Uterus (tissue), 4 donors: Measurements from ENCODE around the gene AGA. TPM values are rescaled to one million over a fixed set of nuclear protein-coding genes. Genes with fewer than 3 reads are reported as not detected.

Experiments
- DNase-seq, 2 donors: peaks; one replicate each; pipeline ENCODE4 v3.0.0-alpha.2; 2019 to 2020
- H3K27ac ChIP-seq, 2 donors: fragments of 200-600 bp; sonication (generic); 1 replicate in 1 of 2; 2 replicates in 1 of 2; pipeline ENCODE4 v1.5.1; 2016 to 2018
- H3K27me3 ChIP-seq, 2 donors: fragments of 200-600 bp; sonication (generic); one replicate each; pipeline ENCODE4 v1.5.1; 2018 to 2019; ENCODE audit warnings: control low read depth in 1 of 2
- H3K36me3 ChIP-seq, 2 donors: fragments of 200-600 bp; sonication (generic); one replicate each; pipeline ENCODE4 v1.5.1; 2019; ENCODE audit warnings: control low read depth in 1 of 2
- H3K4me1 ChIP-seq, 2 donors: fragments of 200-600 bp; sonication (generic); one replicate each; pipeline ENCODE4 v1.5.1; 2018 to 2019; ENCODE audit warnings: control low read depth in 1 of 2
- H3K4me3 ChIP-seq, 2 donors: fragments of 200-600 bp; sonication (generic); 1 replicate in 1 of 2; 2 replicates in 1 of 2; pipeline ENCODE4 v1.5.1; 2018 to 2019; ENCODE audit warnings: mild to moderate bottlenecking in 1 of 2
- H3K9me3 ChIP-seq, 2 donors: fragments of 200-600 bp; sonication (generic); one replicate each; pipeline ENCODE4 v1.5.1; 2019; ENCODE audit warnings: control low read depth in 1 of 2
- CTCF ChIP-seq, 4 experiments: fragments of 200-600 bp in 2 of 4; fragments of 450-650 bp in 2 of 4; sonication (generic) in 2 of 4; IDR thresholded peaks; one replicate each; pipeline ENCODE4 v1.5.1; 2016 to 2019; ENCODE audit warnings: antibody characterized with exemption in 4 of 4, mild to moderate bottlenecking in 2 of 4, moderate library complexity in 1 of 4
- POLR2A ChIP-seq, 2 donors: fragments of 450-650 bp; IDR thresholded peaks; one replicate each; pipeline ENCODE4 v1.6.1; 2016; ENCODE audit warnings: antibody characterized with exemption in 2 of 2, mild to moderate bottlenecking in 1 of 2, moderate library complexity in 1 of 2
- intact Hi-C: fragments of 100-400 bp; cut with DNase I; formaldehyde crosslinking; loops from one replicate; pipeline ENCODE4 v1.15.1; 2023; ENCODE audit warnings: low total_unique reads
- total RNA-seq, 4 donors: library from RNA; depleted of rRNA in 3 of 4; stranded (reverse); fragments of >200 nt in 3 of 4; gene quantifications; one replicate each; pipeline versions ENCODE4 v1.1.0 to v1.2.4, GENCODE V29; 2014 to 2023
- donor health status: DM: yes; HTN: yes; CAD: no.

AGA gene
- total RNA-seq, 4 donors from 2014 or later: 2.3 to 38.0 (median 6.8) TPM

- TF ChIP-seq POLR2A (IDR thresholded peaks at IDR 0.05): no peak
- TF ChIP-seq CTCF (IDR thresholded peaks at IDR 0.05): no peak
- Histone ChIP-seq H3K36me3 (no peaks in the 10 kb centered on the region), H3K4me1 (no peaks in the 10 kb centered on the region), H3K4me3 (no peak overlapping the region), H3K27ac (no peak overlapping the region), H3K9me3 (no peaks in the 10 kb centered on the region), H3K27me3 (no peaks in the 10 kb centered on the region)
- no peak for DNase-seq
- intact Hi-C loops: no loop called here
Measured at GRCh38 chr4:177485528-177485927, 43.3 kb upstream of the AGA start.

DNA sequence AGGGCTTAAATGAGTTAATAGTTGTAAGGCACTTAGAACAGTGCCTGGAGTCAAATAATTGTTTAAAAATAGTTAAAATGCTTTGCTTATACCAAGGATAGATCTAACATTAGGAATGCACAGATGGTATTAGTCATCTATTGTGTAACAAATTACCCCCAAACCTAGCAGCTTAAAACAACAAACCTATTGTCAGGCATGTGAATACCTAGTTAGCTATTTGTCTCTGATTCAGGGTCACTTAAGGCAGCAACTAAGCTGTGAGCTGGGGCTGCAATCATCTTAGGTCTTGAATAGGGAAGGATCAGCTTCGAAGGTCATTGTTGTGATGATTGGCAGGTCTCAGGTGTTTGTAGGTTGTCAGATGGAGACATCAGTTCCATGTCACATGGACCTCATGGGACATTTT lies 42.4 kb upstream of the AGA start:
- Histone ChIP-seq H3K27me3 (no peaks in the 10 kb centered on the region), H3K4me1 (no peaks in the 10 kb centered on the region), H3K36me3 (no peaks in the 10 kb centered on the region), H3K4me3 (no peak overlapping the region), H3K9me3 (no peaks in the 10 kb centered on the region), H3K27ac (no peak overlapping the region)
- intact Hi-C loops: no loop called here
- no peak for DNase-seq
- TF ChIP-seq POLR2A (IDR thresholded peaks at IDR 0.05): no peak
- TF ChIP-seq CTCF (IDR thresholded peaks at IDR 0.05): no peak

GRCh38 chr4:177483760-177484159 lies 41.5 kb upstream of the AGA start:
- H3K36me3 ChIP-seq: no peaks in the 10 kb centered on the region
- H3K9me3 ChIP-seq: no peaks in the 10 kb centered on the region
- TF ChIP-seq POLR2A (IDR thresholded peaks at IDR 0.05): no peak
- TF ChIP-seq CTCF (IDR thresholded peaks at IDR 0.05): no peak
- H3K27me3 ChIP-seq: no peaks in the 10 kb centered on the region
- no peak overlapping the region for H3K4me3 ChIP-seq
- no peak overlapping the region for H3K27ac ChIP-seq
- intact Hi-C loops: no loop called here
- no peak for DNase-seq
- no peaks in the 10 kb centered on the region for H3K4me1 ChIP-seq

- no peaks in the 10 kb centered on the region for H3K4me1 ChIP-seq
- H3K27ac ChIP-seq: no peak overlapping the region
- no peaks in the 10 kb centered on the region for H3K36me3 ChIP-seq
- TF ChIP-seq POLR2A (IDR thresholded peaks at IDR 0.05): no peak
- TF ChIP-seq CTCF (IDR thresholded peaks at IDR 0.05): no peak
- no peaks in the 10 kb centered on the region for H3K9me3 ChIP-seq
- intact Hi-C loops: no loop called here
- H3K27me3 ChIP-seq: no peaks in the 10 kb centered on the region
- no peak for DNase-seq
- H3K4me3 ChIP-seq: no peak overlapping the region
Measured at GRCh38 chr4:177483271-177483670, 41.0 kb upstream of the AGA start.

DNA sequence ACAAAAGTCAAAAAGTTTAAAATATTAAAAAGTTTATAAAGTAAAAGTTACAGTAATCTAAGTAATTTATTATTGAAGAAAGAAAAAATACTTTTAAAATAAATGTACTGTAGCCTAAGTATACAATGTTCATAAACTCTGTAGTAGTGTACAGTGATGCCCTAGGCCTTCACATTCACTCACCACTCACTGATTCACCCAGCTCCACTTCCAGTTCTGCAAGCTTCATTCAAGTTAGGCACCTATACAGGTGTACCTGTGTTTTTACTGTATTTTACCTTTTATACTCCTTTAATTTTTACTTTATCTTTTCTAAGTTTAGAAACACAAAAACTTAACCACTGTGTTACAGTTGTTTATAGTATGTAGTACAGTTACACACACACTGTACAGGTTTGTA lies 40.1 kb upstream of the AGA start:
- no peak for DNase-seq
- no peaks in the 10 kb centered on the region for H3K9me3 ChIP-seq
- intact Hi-C loops: no loop called here
- H3K27ac ChIP-seq: no peak overlapping the region
- H3K36me3 ChIP-seq: no peaks in the 10 kb centered on the region
- no peak overlapping the region for H3K4me3 ChIP-seq
- no peaks in the 10 kb centered on the region for H3K27me3 ChIP-seq
- TF ChIP-seq CTCF (IDR thresholded peaks at IDR 0.05) (no peak), POLR2A (IDR thresholded peaks at IDR 0.05) (no peak)
- H3K4me1 ChIP-seq: no peaks in the 10 kb centered on the region
